DMS 273 (cell line): Measurements from ENCODE around the gene NMT2.
"Not testable (repeated sequence)": the region's sequence is repeated elsewhere in the genome, so short reads cannot be mapped to it uniquely, and the experiment has no call there.

ENCODE experiments used
- DNase-seq: peaks from one replicate; lab custom pipeline; 2025; ENCODE audit not compliant: unreplicated experiment; lab: John Stamatoyannopoulos, UW

The NMT2 gene

DNA sequence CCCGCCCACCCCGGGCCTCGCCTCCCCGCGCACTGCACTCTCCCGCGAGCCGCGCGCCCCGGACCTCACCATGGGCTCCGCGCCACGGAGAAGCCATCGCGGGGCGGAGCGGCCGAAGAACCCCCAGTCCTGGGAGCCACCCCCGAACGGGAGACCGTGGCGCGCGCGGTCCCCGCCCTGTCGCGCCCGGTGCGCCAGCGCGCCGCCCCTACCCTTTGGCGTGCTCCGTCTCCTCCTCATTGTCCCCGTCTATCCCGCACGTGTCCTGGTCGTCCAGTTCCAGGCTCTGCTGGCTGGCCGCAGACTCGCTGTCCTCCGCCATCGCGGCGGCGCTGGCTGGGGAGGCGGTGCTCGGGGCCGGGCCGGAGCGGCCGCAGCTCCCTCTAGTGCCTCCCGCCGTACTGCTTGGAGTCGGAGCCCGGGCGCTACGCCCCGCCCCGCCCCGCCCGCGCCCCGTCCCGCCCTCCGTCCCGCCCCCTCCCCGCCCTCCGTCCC is at the start of gene NMT2:
NMT2 (minus strand) TSS at position 403 of the 495 bp plus-strand sequence; CDS start at position 322, 81 bp downstream.
- peak; percentile 92 for DNase-seq

DNA sequence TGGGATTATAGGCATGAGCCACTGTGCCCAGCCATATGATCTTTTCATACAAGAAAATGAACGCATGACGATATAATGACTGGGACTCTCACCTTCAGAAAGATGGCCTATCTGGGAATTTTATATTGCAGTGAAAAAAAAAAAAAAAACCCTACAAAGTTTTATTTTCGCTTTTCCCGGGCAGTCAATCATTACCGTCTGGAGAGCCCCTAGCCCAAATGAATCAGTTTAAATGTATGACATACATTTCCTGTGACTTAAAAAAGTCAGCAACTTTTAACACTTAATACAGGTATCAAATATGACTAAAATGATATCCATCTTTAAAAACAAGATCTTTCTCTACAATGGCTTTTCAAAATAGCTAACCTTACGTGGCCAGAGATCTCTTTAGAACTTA is 48.2 kb upstream of the NMT2 start:
- no peak for DNase-seq

DNA sequence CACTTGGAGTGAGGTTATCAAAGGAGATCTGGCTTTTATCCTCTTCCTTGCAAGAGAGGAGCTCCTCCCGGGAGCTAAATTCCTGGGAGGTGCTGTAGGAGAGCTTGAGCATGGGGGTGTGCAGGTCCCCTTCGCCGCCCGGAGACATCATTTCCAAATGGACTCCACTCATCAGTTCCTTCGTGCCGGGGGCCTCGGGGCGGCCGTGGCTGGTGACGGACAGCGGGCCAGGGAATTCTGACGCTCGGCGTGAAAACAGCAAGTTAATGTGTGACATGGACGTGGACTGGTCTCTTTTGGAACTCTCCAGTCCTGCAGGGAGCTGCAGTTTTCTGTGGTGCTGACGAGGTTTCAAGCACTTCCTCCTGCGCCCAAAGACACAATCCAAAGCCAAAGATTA is 45.7 kb upstream of the NMT2 start:
- no peak for DNase-seq

DNA sequence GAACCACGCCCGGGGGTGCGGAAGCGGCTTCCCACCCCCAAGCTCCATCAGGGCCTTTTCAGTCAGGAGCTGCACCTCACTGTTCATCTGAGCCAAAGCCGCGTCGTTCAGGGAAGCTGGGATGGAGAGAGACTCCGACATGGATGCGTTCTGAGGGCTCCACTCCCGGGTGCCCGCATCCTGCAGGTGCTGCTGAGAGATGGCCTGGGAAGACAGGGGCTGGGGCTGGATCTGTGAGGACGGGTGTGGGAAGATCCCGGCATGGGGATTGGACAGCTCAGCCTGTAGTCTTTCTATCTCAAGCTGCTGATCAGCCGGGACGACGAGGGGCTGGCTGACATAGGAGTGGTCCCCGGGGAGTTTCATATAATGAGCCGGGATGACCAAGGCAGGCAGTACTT is 45.0 kb upstream of the NMT2 start:
- DNase-seq: no peak

DNA sequence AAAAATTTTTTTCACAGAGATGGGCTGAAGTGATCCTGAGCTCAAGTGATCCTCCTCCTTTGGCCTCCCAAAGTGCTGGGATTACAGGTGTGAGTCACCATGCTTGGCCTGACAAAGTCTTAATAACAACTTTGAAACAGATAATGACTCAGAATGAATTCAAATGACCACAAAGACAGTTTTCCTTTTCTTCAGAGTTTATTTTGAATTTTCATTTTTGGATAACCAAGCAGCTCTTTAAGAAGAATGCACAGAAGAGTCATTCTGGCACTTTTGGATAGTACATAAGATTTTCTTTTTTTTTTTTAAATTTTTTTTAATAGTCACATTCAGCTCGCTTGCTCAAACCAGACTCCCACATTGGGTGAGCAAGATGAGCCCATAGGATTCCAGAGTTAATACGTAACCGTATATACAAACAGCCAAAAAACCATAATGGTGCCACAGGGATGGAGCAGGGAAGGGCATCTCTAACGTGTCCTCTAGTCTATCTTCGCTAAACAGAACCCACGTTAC is 43.0 kb upstream of the NMT2 start:
- DNase-seq: no peak

DNA sequence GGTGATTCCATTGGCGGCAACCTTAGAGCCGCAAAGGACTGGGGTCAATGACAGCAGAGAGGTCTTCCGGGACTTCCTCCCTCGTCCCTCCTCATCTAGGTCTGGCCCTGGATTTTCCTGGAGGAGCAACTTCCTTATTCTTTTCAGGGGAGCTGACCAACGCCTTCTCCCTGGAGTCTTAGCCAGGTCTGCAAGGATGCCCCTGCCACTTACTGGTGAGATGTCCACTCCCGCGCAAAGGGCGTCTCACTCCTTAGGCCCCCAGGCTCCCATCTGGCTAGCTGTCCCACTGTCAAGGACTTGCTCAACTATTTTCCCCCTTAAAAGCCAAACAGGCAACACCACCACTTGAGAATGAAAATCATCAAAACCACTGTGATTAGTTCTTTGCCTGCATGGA is 42.0 kb upstream of the NMT2 start:
- no peak for DNase-seq

DNA sequence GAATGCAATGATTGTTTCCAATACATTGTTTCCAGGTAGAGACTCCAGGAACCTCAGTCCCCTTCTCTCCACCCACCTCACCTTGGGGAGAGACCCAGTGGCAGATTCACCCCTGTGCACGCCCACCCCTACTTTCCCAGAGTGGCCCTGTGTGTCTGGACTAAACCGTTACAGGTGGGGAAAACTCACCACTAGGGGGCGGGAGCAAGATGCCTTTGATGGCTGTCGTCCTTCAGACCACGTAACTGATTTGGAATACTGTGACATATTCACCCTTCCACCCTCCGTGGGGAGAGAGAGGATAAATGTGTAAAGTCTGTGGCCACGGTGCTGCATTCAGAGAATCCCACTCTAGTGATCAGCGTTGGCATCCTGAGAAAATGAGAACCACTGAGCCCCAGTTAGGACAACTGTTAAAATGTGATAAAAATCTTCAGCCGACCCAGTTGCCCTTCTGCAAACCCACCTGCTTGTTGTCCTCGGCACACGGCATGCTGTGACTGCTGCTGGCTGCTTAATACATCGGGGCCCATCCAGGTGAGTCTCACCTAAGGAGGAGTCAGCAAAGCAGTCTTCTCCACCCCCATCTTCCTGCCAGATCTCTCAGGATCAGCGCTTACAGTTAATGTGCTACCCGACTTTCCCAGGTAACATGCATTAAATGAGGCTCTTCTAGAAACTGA is 41.5 kb upstream of the NMT2 start:
- DNase-seq: peak; percentile 84

DNA sequence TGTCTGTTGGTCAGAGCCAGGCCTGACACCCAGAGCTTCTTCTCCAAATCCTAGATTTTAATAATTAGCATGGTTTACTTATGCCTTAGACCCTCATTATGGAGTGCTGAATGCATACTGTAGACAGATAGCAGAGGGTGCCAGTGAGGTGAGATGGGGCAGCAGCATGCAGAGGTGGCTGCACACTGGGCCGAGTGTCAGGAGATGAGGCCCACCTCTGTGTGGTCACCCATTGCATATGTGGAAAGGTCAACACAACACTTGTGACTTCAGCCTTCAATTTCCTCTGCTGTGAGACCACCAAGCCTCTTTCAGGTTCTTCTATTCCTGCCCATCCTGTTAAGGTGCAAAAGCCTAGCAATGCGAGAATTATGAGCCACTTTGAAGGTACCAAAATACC is 39.7 kb upstream of the NMT2 start:
- no peak for DNase-seq

DNA sequence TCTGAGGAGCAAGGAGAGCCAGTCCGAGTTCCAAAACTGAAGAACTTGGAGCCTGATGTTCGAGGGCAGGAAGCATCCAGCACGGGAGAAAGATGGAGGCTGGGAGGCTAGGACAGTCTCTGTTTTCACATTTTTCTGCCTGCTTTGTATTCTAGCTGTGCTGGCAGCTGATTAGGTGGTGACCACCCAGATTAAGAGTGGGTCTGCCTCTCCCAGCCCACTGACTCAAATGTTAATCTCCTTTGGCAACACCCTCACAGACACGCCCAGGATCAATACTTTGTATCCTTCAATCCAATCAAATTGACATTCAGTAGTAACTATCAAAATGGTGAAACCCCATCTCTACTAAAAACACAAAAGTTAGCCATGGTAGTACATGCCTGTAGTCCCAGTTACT is 38.9 kb upstream of the NMT2 start:
- DNase-seq: not testable (repeated sequence)

DNA sequence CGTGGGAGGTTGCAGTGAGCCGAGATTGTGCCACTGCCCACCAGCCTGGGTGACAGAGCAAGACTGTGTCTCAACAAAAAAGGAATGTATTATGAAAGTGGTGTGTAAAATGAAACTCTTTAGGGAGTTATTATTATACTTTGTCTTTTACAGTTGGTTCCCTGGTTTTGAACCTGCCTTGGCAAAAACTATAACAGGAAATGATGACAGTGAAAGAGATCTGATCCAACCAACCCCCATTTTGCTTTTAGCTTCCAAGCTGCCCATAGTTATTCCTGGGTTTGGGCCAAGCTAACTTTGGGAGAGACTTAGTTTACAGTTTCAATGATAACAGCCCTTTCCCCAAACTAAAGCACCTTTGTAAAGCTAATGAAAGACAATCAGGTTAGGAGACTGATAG is 34.1 kb upstream of the NMT2 start:
- DNase-seq: no peak

DNA sequence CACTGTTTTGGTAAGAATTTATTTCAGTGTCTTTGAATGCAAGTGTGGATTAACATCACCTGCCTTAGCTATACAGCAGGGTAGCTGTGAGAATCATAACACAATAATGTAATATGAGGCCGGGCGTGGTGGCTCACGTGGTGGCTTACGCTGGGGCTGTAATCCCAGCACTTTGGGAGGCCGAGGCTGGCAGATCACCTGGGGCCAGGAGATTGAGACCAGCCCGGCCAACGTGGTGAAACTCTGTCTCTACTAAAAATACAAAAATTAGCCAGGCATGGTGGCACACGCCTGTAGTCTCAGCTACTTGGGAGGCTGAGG is 33.8 kb upstream of the NMT2 start:
- DNase-seq: not testable (repeated sequence)

DNA sequence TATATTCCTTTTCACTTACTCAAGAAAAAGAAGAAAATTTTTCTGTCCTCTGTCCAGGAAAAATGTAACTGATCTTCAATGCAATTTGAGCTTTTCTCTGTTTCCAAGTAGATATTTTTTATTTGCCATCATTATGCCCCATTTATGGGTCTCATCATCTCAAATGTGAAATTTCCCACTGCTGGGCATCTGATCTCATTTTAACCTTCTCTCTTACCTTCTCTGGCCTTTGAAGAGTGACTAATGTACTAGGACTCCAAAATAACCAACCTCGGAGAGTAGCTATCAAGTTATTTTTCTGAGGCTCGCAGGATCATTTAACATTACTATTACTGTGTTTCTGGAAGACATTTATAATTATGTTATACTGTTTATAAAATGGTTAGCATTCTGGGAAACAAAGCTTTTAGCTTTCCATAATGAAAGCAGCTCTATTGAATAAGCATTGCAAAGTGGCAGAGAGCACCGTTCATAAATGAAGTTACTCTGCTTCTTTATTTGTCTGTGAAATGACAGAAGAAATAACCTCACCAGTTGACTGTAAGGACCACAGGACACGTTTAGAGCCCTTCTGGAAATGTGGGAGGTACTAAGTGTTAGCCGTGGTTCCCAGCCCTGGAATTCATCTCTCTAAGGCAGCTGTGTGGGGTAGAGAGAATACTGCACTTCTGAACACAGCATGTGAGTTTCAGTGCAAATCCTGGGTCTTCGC is 33.3 kb upstream of the NMT2 start:
- DNase-seq: no peak

DNA sequence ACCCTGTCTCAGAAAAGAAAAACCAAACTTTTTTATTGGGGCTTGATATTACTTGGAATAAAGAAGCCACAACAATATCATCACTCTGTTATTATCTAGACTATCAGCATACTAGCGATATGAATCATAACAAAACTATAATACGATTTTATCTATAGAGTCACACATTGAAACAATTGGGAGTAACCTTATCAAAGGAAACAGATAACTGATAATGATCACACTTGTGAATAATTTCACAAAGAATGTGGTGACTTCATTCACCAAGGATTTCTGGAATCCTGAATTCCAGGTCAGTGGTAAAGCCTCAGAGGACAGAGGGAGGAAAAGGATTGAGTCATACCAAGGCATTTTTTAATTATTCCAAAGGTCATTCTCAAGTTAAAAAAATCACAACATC is 32.1 kb upstream of the NMT2 start:
- DNase-seq: no peak

DNA sequence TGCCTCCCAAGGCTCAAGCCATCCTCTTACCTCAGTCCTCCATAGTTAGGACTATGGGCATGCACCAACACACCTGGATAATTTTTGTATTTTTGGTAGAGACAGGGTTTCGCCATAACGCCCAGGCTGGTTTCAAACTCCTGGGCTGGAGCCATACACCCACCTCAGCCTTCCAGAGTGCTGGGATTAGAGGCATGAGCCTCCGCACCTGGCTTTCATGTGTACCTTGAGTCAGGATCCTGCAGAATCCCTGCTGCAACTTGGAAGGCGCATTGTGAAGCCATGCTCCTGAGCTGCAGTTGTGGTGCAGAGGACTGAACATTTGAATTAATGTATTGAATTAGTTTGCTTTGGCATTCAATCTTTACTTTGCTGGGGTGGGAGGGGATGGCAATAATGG is 29.4 kb upstream of the NMT2 start:
- DNase-seq: no peak

DNA sequence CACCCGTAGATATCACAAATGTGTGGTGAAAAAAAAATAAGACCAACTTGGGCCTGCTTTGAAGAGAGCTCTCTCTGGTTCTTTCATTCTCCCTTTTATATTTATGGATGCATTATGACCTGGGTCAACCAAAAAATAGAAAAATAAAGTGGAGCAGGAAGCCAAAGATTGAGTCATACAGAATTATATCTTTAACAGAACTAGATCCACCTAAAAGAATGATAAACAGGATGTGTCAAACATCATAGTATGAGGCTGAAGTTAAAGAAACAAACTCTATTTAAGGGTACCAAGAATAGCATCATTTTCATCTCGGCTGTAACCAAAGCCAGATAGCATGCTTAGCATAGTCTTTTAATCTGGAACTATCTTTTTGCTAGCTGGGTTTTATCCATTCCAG is 28.8 kb upstream of the NMT2 start:
- no peak for DNase-seq

DNA sequence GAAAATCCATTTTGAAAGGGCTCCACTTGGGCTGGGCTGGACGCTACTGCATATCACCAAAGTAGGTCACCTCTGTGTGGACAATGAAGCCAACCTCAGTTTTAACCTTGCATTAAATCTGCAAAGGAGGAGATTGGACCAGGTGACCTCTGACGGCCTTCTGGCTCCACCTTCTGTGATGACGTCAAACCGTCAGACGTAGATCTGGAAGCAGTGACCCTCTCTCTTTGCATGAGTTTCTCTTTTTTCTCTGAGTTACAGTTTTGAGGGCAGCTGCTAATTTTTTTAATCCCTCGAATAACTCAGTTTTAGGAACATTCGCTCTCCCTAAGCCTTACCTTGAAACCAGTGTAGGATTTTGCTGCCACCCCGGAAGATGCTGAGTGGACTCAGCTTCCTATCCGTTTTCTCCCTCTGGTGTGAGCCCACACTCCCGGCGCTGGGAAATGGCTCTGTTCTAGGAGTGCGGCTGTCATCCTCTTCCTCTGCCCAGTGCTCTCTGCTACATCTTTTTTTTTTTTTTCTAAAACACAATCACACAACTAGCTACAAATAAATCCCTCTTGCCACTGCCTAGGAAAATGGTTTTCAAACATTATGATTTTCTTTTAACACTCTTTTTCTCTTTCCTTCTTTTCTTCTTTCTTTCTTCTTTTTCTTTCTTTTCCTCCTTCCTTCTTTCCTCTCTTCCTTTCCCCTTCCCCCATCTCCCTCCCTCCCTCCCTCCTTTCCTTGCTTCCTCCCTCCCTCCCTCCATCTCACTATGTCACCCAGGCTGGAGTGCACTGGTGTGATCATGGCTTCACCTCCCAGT is 27.7 kb upstream of the NMT2 start:
- no peak for DNase-seq

DNA sequence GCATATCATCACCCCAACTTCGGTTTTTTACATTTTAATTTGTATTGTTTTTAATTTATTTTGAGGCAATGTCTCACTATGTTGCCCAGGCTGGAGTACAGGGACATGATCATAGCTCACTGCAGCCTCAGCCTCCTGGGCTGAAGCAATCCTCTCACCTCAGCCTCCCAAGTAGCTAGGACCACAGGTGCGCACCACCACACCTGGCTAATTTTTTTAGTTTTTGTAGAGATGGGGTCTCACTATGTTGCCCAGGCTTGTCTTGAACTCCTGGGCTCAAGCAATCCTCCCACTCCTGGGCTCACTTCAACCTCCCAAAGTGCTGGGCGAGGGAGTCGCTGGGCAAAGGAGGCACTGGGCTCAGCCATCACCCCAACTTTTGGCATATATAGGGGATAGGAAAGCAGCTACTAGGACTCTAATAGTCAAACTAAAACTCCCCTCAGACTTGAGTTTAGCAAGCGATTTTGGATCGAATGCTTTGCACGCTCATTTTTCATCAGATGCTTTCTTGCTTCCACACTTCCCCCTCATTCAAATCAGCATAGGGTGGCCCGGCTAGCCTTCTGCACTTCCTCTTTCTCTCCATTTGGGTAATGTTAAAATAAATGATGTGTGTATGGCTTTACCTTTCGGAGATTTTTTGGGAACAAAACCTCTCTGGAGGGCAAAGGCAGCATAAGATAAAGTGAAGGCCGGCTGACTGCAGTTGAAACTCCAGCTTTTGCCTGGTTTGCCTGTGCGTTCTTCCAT is 20.8 kb upstream of the NMT2 start:
- no peak for DNase-seq

DNA sequence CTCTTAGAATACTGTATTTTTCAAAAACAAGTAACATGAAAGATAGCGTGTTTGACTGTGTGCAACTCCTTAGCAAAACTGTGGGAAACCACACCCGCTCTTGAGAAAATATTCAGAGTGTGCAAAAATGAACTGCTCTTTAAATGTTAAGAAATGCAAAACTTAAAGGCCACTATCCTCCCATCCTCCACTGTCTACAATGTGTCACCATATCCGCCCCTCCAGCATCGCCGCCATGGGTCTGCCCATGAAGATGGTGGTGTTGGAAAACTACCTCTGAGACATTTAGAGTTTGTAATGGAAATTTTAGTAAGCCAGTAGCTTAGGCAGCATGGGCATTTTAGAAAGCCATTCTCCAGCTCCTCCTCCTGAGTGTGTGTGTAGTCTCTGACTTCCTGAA is 20.1 kb upstream of the NMT2 start:
- no peak for DNase-seq

DNA sequence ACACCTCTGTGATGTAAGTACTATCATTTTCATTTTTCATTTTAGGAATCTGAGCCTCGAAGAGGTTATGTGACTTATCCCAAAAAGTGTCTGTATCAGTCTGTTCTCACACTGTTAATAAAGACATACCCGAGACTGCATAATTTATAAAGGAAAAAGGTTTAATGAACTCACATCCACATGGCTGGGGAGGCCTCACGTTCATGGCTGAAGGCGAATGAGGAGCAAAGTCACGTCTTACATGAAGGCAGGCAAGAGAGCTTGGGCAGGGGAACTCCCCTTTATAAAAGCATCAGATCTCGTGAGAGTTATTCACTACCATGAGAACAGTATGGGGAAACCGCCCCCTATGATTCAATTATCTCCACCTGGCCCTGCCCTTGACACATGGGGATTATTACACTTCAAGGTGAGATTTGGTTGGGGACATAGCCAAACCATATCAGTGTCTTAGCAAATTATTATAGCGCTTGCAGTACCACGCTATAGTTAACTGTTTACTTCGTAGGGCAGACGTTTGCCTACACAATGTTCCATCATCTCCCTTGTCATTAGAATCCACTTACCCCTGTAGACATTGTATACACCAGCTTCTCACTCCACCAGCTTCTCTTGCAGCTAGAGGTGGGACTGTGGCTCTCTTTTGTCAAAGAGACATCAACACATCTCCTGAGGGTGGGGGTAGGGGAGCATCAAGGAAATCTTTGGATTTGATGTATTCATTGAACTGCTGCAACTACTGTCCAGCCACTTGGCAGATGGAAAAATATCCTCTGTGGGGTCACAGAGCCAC is 15.4 kb upstream of the NMT2 start:
- no peak for DNase-seq

DNA sequence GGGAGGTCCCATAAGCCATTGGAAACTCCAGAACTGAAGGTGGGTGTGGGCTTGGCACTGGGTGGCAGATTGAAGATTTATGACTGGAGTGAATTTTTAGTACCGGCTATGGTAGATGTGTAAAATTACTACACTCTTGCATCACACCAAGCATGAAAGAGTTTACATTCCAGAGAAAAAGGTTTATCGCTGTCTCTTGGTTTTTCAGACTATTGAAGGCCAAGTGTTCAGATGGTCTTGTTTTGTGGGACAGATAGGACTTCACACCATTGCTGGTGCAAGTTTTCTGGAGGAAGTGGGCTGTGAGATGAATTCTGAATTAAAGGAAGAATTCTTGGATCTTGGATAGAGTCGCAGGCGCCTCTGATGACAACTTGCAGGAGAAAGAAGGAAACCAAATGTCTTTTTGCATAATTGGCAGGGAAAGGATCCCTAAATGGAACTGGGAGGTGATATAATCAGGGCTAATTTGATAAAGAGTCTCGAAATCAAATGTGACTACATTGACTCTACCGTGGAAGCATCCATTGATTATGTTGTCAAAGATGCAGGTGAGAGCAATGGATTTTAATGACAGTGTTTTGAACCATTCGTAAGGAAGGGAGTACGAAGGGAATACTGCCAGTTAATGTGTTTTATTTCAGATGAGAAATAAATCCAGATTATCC is 14.2 kb upstream of the NMT2 start:
- no peak for DNase-seq
